VCaP (cell line): ENCODE measurements around the gene SMAD1.

Experiments used
- H3K27ac ChIP-seq: fragments of 450-650 bp; 2 replicates; pipeline ENCODE4 v1.5.1; 2017
- TF ChIP-seq, protein P1 (sequence below): fragments of 450-650 bp; conservative IDR thresholded peaks from 2 replicates; pipeline ENCODE4 v1.5.1; 2017; ENCODE audit warnings: mild to moderate bottlenecking, moderate library complexity

The SMAD1 gene

DNA sequence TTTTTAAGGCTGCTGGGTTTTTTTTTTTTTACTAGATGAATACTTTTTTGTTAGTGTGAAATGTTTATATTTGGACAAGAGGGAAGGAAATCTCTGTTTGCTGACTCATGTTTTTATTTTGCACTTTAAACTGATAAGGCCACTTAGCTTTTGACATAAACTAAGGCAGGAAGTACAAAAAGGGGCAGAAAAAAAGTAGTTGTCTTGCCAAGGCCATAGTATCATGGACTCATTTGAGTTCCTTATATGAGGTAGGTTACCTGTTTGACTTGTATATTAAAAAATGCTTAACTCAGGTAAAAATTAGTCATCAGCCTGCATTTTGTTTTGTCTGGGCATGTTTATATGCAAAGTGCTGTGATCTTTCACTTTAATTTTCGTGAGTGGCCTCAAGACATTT is 26.0 kb downstream of the SMAD1 start:
- TF ChIP-seq, protein P1, sequence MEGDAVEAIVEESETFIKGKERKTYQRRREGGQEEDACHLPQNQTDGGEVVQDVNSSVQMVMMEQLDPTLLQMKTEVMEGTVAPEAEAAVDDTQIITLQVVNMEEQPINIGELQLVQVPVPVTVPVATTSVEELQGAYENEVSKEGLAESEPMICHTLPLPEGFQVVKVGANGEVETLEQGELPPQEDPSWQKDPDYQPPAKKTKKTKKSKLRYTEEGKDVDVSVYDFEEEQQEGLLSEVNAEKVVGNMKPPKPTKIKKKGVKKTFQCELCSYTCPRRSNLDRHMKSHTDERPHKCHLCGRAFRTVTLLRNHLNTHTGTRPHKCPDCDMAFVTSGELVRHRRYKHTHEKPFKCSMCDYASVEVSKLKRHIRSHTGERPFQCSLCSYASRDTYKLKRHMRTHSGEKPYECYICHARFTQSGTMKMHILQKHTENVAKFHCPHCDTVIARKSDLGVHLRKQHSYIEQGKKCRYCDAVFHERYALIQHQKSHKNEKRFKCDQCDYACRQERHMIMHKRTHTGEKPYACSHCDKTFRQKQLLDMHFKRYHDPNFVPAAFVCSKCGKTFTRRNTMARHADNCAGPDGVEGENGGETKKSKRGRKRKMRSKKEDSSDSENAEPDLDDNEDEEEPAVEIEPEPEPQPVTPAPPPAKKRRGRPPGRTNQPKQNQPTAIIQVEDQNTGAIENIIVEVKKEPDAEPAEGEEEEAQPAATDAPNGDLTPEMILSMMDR, result no peak
- H3K27ac ChIP-seq, result no peak overlapping the region

DNA sequence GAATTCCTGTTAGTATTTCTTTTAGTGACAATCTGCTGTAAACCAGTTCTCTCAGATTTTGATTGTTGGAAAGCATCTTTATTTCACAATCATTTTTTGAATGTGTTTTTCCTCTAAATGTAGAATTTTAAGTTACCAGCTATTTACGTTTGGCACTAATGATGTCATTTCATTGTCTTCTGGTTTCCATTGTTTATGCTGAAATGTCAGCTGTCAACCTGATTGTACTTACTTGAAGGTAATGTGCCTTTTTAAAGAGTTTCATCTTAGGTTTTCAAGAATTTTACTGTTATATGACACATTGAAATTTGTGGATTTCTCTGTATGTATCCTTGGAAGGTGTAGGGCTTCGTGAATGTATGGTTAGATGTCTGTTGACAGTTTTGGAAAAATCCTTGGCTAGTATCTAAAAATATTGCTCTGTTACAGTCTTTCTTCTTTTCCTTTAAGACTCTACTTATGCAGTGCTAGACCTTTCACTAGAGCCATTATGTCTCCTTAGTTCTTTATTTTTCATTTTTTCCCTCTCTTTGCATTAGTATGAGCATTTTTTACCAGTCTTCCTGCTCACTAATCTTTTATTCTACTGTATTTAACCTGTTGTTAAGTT is 30.4 kb downstream of the SMAD1 start:
- no peak overlapping the region for H3K27ac ChIP-seq
- TF ChIP-seq, protein P1, result no peak

DNA sequence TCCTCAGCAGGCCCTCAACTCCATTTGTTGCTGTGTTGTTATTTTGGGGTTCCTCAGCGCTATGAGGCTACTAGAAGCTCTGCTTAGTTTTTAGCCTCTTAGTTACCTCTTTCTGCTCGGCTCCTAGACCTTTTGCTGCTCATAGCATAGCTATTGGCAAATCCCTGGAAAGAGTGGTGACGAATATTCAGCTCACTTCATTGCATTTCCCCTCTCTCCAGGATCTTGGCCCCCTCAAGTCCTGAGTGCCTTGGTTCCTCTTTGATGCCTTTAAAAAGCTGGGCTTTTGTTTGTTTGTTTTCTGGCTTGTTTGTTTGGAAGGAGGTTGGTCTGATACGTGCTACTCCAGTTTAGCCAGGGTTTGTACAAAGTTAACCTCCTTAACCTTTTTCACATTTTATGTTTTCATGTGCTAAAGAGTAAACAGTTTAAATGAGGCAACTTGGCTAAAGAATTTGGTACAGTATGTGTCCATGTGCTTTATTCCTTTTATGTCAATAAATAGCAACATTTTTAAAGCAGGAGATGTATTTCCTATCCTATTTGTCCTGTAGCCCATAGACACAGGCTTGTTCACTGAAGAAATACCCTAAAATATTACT is 31.5 kb downstream of the SMAD1 start:
- H3K27ac ChIP-seq, result no peak overlapping the region
- TF ChIP-seq, protein P1, result no peak

DNA sequence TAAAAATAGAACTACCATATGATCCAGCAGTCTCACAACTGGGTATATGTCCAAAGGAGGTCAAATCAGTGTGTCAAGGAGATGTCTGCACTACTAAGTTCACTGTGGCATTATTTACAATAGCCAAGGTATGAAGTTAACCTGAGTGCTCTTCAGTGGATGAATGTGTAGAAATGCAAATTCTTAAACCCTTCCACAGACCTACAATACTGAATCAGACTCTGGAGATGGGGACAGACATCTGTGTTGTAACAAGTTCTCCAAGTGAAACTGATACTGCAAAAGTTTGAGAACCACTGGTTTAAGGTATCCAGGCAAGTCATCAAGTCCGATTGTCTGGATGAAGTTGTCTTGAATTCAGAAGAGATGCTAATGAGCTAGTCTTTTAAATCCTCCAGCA is 38.5 kb downstream of the SMAD1 start:
- TF ChIP-seq, protein P1, result no peak
- no peak overlapping the region for H3K27ac ChIP-seq

DNA sequence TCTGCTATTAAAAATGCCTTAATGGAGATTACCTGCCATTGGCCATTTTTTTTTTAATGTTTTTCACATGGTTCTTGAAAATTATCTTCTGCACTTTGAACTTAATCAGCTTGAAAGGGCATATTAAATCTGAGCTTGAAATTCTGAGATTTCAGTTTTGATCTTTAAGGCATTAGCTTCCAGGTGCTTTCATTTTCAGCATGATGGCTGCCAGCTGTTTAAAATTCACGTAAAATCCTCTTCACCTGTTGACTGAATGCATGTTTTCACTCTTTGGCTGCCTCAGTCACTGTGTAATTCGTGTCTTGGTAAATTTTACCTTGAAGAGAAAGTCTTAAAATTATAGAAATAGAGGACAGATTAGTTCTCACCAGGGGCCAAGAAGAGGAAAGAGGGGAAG is 39.6 kb downstream of the SMAD1 start:
- TF ChIP-seq, protein P1, result no peak
- H3K27ac ChIP-seq, result no peak overlapping the region

DNA sequence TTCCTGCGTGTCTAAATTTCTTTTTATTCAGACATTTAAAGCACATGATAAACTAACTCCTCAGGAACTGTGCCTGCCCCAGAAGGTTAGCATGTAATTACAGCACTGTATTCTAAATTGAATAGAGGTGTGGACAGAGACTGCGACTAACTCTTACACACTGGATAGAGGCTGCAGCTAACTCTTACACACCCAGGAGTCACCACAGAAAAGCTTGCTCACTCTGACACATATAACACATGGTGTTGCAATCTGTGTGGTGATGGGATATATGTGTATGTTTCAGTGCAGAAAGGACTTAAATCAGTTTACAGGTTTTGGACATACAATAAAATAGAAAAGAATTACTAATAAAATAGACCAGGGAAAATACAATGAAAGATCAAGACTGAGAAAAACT is 41.5 kb downstream of the SMAD1 start:
- no peak overlapping the region for H3K27ac ChIP-seq
- TF ChIP-seq, protein P1, result no peak

DNA sequence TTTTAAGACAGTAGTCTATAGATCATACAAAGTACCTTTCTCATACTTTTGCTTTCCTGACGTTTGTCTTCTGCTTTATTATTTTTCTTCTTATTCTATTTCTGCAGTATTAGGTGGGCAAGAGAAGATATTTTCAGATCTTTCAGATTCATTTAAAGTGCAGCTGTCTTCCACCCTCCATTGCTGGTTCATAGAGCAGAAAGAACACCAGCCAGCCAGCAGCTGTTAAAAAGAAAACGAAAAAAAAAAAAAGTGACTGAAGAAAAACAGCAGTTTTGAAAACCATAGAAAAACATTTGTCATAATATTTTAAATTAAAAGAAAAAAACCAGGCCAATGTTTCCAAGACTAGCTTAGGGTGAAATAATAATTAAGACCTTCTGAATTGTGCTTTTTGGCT is 42.9 kb downstream of the SMAD1 start:
- no peak overlapping the region for H3K27ac ChIP-seq
- TF ChIP-seq, protein P1, result no peak
